SHP77 (cell line): Measurements from ENCODE around the gene CARD9.
"Not testable (repeated sequence)": the region's sequence is repeated elsewhere in the genome, so short reads cannot be mapped to it uniquely, and the experiment has no call there.

Source experiments
- DNase-seq, 2 experiments: peaks; one replicate each; lab custom pipeline; 2025; lab: John Stamatoyannopoulos, UW

Gene CARD9

DNA sequence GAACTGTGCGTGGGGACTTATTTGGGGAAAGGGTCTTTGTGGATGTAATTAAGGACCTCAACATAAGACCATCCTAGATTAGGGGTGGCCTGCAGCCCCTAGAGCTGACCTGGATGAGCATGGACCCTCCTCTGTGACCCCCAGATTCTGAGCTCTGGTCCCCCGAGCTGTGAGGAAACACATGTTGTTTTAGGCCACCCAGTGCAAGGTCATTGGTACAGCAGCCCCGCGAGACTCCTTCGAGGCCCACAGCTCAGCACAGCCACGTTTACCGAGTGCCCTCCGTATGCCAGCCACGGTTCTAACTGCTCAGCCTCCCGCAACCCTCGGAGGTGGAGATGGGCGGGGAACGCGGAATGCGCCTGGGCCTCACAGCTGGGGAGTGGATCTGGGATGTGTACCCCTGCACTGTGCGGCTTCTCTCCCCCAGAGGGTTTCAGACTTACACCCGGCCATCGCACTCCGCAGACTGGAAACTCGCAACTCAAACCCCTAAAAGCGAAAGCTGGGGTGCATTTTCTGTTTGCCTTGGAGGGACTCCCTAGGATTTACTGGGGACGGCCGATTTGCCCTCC lies 50.6 kb downstream of the CARD9 start:
- DNase-seq, result no peak

DNA sequence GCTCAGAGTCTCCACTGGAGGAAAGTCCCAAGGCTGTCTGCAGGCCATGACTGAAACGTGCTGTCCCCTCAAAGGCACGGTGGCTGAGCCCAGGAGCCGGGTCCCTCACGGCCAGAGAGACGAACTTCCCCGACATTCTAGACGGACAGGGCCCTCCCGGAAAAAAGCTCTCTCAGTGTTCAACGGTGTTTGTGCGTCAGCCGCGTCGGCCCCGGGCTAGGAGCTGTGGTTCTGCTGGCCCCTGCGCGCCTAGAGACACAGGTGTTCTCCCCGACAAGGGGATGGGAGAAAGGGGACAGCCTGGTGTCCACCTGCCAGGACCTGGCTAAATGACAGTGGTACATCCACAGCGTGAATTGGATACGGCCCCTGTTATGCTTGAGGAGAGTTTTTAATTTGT lies 51.9 kb downstream of the CARD9 start:
- no peak for DNase-seq

DNA sequence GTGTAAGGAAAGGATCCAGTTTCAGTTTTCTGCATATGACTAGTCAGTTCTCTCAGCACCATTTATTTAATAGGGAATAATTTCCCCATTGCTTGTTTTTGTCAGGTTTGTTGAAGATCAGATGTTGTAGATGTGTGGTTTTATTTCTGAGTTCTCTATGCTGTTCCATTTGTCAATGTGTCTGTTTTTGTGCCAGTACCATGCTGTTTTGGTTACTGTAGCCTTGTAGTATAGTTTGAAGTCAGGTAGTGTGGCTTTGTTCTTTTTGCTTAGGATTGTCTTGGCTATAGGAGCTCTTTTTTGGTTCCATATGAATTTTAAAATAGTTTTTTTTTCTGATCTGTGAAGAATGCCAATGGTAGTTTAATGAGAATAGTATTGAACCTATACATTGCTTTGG lies 52.5 kb downstream of the CARD9 start:
- DNase-seq, result not testable (repeated sequence)

DNA sequence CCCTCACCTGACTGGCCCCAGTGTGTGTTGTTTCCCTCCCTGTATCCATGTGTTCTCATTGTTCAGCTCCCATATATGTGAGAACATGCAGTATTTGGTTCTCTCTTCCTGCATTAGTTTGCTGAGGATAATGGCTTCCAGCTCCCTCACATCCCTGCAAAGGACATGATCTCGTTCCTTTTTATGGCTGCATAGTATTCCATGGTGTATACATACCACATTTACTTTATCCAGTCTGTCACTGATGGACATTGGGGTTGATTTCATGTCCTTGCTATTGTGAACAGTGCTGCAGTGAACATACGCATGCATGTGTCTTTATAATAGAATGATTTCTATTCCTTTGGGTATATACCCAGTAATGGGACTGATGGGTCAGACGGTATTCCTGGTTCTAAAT lies 53.5 kb downstream of the CARD9 start:
- DNase-seq, result not testable (repeated sequence)

DNA sequence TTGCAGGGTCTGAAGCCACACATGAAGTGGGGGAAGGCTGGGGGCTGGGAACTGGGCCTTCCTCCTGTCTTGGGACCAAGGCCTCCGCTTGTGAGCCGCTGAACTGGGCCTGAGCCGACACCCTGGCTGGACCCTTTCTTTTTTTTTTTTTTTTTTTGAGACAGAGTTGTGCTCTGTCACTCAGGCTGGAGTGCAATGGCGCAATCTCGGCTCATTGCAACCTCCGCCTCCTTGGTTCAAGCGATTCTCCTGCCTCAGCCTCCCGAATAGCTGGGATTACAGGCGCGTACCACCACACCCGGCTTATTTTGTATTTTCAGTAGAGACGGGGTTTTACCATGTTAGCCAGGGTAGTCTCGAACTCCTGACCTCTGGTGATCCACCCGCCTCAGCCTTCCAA lies 54.2 kb downstream of the CARD9 start:
- not testable (repeated sequence) for DNase-seq

DNA sequence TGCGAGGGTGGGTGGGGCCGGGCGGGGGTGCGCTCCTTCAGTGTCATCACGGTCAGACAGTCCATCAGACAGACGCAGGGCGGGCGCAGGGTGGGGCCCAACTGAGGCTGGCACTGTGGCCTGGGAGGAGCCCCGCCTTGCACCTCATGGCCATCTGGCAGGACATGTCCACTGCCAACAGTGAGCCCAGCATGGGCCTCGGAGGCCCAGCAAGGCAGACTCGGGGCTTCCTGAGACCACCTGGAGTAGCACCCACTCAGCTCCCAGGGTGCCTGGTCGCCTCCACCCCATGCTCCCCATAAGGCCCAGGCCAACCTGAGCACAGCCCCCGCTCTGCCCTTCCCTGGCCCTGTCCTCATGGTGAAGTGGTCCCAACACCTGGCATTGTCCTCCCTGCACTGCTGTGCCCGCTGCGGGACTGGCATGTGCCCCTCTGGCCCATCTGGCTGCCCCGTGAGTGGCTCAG lies 54.7 kb downstream of the CARD9 start:
- no peak for DNase-seq

DNA sequence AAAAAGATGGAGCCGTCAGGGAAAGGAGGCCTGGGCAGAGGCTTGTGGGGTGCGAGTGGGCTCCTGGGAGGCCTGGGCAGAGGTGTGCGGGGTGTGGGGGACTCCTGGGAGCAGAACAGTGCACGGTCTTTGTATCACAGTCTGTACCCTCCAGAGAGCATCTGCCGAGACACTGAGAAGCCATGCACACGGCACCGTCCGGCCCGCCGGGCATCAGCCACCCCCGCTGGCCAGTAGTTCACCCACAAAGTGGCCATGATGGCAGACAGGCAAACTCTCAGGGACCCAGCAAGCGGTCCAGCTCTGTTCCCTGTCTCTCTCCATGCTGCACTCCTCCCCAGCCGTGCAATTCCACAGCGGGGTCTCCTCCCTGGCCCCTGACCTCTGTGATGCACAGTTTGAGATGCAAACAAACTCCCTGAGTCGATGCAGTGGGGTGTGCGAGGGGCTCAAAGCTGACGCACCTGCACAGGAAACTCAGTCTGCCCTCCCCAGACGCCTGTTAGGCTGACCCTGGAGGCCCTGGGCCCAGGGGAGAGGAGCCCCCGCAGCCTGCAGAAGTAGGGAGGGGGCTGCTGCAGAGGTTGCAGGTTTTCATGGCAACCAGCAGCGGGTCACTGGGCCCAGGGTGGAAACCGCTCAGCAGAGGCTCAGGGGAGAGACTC lies 55.2 kb downstream of the CARD9 start:
- no peak for DNase-seq

DNA sequence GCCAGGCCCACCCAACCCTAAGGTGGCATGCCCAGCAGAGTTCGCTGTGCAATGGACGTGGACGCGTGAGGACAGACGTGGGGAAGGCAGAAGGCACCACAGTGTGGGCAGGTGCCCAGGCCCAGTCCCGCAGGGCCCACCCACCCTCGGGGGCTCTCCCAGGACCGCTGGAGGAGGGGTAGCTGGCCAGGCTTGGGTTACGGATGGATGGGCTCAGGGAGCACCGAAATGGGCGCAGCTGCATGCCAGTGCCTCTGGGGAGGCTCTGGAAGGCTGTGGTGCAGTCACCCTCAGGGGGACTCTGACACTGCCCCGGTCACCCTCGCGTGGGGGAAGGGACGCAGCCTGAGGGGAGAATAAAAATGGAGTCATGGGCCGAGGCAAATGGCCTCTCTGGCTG lies 55.8 kb downstream of the CARD9 start:
- DNase-seq, result no peak

DNA sequence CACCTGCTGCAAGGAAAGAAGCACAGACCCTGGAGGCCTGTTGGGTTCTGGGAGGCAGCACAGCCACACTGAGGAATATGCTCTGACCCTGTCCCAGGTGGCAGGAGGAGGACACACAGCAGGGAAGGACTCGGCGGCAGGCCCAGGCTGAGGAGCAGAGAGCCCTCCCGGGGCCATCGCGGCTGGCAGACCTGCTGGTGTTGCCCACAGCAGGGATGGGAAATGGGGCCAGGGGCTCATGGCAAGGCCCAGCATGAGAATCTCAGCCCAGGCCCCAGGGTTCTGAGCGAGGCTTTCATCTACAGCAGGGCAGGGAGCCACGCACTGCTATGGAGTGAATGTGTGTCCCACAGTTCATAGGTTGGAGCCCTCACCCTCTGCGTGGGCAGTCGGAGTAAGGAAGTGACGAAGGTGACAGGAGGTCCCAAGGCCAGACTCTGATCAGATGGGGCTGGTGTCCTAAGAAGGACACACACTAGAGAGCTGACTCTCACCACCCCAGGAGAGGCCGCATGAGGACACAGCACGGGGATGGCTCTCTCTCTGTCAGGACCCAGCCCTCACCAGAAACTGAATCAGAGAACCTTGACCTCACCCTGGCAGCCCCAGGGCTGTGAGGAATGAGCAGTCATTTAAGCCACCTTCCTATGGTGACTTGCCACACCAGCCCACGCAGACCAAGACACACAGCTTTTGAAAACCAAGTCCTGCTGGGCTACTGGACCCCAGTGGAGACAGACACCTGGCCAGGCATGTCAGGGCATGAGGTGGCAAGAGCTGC lies 56.4 kb downstream of the CARD9 start:
- DNase-seq, result no peak

DNA sequence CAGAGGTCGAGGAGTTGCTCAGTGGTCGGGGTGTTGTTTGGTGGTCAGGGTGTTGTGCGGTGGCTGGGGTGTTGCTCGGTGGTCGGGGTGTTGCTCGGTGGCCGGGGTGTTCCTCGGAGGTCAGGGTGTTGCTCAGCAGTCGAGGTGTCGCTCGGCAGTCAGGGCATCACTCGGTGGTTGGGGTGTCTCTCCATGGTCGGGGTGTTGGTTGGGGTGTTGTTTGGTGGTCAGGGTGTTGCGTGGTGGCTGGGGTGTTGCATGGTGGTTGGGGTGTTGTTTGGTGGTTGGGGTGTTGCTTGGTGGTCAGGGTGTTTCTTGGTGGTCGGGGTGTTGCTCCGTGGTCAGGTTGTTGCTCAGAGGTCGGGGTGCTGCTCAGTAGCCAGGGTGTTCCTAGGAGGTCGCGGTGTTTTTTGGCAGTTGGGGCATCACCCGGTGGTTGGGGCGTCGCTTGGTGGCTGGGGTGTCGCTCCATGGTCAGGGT lies 57.2 kb downstream of the CARD9 start:
- no peak for DNase-seq

DNA sequence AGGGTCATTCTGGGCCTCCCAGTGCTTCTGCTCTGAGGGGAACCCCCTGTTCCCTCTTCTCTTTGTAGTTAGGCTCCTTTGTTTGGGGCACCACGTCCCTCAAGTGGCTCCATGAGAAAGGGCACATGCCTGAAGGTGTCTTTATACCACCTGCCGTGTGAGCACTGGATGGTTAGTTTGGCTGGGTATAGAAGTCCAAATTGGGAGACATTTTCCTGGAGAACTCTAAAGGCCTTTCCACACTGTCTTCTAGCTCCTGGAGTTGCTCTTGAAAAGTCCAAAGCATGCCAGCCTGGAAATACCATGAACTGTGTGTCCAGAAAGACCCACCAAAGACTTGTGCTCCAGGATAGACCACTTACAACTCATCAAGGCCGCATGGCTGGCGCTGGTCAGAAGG lies 58.5 kb downstream of the CARD9 start:
- no peak for DNase-seq

DNA sequence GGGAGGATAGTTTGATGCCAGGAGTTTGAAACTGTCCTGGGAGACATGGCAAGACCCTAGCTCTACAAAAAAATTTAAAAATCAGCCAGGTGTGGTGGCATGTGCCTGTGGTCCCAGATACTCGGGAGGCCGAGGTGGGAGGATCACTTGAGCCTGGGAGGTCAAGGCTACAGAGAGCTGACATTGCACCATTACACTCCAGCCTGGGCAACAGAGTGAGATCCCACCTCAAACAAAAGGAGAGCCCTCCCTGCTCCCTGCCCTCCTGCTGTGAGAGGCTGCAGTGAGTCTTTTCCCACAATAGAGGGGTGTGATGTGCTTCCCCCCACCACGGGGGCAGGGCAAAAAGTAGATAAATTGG lies 59.4 kb downstream of the CARD9 start:
- DNase-seq, result no peak
